GM10847 (cell line): Measurements from ENCODE around the gene C1QTNF1.

Experiments
- POLR2A ChIP-seq: IDR thresholded peaks from 2 replicates; pipeline ENCODE4 v1.6.1; 2011; ENCODE audit not compliant: insufficient read length; ENCODE audit errors: extremely low read depth

The C1QTNF1 gene

DNA sequence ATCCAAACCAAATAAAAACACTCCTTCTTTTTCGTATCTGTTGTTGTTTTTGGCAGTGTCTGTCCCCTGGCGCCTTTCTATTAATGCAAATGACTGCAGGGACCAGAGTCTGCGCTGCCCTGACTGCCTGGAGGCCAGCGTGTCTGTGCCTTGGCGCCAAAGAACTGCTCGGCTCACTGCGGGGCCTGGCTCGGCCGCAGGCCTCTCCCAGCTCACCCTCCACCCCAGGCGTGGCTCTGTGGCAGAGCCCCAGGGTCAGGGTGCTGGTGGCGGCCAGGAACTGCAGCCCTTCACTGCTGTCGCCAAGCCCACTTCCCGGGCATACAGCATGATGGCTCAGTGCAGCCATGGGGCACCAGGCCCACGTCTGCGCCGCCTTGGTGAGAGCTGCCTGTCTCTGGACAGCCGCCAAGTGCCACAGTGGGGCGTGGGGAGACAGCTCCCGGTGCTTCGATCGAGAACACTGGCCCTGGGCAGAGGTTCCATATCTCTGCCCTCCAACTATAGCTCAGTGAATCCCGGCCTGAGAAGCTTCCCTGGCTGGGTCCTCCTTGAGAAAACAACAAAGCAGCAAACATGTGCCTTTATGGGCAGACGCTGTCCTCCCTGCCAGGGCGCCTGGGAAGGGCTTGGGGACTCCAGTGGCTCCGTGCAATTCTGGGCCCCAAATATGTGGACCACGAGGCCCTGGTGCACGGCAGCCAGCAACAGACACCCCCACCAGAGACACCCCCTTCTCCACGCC is 25.5 kb upstream of the C1QTNF1 start:
- no peak for TF ChIP-seq POLR2A

DNA sequence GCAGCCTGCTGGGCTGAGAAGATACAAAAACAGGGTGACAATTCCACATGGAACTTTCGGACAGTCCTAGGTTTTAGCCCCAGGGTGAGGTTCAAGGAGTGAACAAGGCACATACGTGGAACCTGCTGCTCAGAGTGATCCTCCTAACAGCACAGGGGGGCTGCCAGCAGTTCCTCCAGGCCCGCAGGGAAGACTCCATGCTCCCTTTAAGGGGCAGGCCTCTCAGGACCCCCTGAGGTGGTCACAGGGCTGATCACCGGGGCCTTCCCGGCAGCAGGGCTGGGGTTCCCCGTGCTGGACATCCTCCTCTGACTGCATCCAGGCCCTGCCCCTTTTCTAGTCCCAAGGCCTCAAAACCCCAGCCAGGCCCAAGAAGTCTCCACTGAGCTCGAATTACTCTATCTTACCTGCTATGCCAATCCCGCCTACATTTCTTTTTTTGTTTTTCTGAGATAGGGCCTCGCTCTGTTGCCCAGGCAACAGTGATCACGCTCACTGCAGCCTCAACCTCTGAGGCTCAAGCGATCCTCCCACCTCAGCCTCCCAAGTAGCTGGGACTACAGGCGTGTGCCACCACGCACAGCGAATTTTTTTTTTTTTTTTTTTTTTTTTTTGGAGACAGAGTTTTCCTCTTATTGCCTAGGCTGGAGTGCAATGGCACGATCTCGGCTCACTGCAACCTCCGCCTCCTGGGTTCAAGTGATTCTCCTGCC is 24.8 kb upstream of the C1QTNF1 start:
- TF ChIP-seq POLR2A: no peak

- TF ChIP-seq POLR2A: no peak
Observed at GRCh38 chr17:78999947-79000395, 24.0 kb upstream of the C1QTNF1 start.

DNA sequence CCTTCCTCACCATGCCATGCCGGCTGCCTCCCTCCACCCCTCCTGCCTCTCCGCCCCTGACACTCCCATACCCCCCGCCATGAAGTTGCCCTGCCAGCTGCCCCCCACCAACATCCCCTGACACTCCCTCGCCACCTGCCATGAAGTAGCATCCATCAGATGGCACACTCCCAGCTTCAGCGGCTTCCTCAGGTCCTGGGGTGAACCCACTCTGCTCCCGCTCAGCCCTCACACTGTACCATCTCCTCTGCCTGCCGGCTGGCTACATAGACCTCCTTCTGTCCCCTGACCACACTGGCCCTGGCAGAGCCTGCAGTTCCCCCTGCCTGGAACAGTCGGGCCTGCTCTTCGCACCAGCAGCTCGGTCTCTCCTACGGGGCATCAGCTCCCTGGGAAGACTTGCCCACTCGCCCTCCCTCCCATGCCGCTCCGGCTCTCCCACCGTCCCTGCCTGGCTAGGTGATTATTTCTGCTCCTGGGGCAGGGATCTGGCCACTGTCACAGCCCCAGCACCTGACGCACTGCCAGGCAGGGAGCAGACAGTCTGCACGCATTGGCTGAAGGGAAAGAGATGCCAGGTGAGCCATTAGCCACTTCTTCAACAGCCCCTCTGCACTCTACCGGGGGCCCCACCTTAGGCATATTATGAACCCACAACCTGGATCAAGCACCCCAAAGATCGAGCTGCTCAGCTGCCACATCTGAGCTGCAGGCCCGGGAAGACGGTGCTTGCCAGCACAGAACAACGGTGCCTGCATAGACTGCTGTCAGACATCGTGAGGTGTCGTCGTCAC is 23.4 kb upstream of the C1QTNF1 start:
- no peak for TF ChIP-seq POLR2A

DNA sequence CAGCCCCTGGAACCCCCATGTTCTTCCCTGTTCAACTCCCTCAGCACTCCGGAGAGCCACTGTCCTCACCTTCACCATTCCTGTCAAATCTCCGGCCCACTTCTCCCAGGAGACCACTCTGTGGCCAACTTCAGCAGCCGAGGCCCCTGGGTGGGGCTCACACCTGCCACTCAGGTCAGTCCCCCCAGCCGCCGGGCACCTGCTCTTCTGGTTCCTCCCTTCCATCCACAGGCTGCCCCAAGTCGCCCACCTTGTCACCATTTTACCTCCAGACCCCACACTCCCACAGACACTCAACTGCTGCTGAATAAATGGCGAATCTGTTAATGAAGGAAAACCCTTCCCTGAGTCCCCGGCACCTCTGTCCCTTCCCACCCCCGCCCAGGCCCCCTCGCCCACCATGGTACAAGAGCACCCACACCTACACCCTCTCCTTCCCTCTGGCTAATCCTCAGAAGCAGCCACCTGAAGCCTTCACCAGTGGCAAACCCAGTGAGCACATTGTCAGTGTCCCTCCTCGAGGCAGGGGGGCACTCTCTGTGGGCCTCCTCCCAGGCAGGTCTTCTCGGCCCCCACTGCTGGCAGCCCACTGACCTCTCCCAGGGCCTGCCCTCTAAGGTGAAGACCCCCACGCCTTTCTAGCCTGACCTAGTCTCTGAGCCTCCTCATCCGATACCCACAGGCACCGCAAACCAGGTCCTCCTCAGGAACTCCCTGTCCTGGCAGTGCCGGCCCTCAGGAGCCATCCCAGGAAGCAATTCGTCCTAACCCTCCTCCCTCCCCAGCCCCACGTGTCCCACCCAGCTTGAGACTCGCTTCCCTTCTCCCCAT is 22.6 kb upstream of the C1QTNF1 start:
- no peak for TF ChIP-seq POLR2A

GRCh38 chr17:79002291-79002690 is 21.7 kb upstream of the C1QTNF1 start:
- TF ChIP-seq POLR2A: no peak

DNA sequence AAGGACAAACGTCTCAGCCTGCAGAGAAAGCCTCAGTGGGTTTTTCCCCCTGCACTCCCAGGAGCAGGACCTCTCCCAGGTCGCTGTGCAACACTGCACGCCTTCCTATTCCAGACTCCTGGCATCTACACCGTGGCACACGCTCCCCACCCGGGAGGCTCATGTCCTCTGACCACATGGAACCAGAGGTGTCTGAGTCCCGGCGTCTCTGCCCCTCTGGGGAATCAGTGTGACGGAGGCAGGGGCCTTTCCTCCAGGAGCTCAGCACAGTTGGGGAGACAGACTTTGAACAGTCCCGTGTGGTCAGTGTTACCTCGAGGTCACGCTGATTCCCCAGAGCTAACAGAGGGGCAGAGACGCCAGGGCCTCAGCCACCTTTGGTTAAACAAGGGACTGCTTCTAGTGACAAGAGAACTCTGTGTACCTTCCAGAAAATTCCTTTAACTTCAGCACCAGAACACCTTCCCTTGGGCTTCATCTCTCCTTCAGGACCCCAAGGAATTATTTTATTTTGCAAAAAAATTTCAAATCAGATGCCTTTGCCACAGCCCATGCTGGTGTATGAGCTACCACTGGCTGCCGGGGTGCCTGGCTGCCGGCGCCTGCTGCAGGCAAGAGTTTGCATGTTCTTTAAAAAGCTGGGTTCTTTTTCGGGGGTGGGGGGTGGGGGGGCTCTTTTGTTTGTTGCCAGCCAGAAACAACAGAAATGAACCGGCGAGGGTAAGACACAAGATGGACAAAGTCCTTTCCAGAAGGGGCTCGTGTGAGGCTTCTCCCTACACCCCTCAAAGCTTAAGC is 21.0 kb upstream of the C1QTNF1 start:
- TF ChIP-seq POLR2A: no peak

DNA sequence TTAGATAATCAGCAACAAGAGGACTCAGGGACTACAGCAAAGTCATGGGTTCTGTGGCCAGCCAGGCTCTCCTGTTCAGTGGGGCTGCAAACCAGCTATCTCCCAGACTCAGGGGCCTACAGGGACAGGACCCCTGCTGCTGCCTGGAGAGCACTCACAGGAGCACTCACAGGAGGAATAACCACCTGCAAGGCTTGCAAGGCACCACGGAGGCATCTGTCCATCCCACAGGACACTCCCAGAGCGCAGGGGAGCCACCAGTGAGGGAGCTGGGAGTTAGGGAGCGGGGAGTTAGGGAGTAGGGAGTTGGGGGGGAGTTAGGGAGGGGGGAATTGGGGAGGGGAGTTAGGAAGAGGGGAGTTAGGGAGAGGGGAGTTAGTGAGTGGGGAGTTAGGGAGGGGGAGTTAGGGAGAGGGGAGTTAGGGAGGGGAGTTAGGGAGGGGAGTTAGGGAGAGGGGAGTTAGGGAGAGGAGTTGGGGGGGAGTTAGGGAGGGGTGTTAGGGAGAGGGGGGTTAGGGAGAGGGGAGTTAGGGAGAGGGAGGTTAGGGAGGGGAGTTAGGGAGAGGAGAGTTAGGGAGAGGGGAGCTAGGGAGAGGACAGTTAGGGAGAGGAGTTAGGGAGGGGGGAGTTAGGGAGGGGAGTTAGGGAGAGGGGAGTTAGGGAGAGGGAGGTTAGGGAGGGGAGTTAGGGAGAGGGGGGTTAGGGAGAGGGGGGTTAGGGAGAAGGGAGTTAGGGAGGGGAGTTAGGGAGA is 20.1 kb upstream of the C1QTNF1 start:
- no peak for TF ChIP-seq POLR2A

- TF ChIP-seq POLR2A: no peak
Observed at GRCh38 chr17:79005063-79005861, 18.7 kb upstream of the C1QTNF1 start.

GRCh38 chr17:79006046-79006445 is 17.9 kb upstream of the C1QTNF1 start:
- TF ChIP-seq POLR2A: no peak

DNA sequence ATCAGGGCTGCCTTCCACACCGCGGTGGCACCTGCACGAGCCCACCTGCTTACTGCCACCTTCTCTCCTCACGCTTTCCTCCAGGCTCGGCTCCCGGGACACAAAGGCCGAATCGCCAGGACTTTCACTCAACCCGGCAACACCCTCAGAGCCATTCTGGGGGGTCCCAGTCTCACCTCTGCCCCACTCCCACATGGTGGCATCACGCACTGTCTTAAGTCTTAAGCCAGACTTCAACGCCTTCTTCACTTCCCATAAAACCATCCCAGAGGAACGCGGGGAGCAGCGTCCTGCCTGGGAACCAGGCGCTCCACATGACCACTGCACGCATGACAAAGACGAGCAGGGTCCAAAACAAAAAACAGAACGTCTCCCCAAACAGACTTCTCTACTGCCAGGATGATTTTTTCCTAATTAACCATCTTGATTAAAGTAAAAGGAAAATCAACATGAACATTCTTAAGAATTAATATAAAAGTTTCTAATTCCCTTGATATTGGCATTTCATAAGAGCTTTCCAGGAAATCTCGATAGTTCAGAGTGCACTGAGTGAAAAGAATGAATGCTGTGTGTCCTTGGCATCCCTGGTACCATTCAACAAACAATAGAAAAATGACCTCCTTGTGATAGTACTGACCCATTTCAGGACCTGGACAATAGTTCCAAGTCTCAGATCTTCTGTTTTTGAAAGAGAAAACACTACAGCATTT is 17.0 kb upstream of the C1QTNF1 start:
- no peak for TF ChIP-seq POLR2A
